VCaP (cell line): ENCODE results near the gene PTPRD.
"Not testable (repeated sequence)": the region's sequence is repeated elsewhere in the genome, so short reads cannot be mapped to it uniquely, and the experiment has no call there.

ENCODE experiments used
- H3K27ac ChIP-seq: fragments of 450-650 bp; 2 replicates; pipeline ENCODE4 v1.5.1; 2017
- TF ChIP-seq, protein P1 (sequence below): fragments of 450-650 bp; conservative IDR thresholded peaks from 2 replicates; pipeline ENCODE4 v1.5.1; 2017; ENCODE audit warnings: mild to moderate bottlenecking, moderate library complexity

Gene PTPRD

DNA sequence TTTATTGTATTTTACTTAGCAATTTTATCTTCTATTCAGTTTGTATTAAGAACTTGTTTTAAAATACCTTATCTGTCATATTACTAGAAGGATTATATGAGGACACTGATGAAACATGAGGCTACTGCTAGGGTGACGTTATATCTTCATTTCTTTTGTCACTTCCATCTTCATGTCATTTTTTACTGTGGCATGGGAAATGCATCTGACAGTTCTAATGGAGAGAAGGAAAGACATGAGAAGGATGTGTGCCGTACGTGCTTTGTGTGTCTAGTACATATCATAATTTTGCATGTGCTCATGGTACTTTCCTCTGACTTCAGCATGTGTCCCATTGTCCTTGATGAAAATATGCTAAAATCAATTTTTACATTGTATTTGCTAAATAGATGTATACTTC, 258.2 kb downstream of the PTPRD start:
- TF ChIP-seq, protein P1, sequence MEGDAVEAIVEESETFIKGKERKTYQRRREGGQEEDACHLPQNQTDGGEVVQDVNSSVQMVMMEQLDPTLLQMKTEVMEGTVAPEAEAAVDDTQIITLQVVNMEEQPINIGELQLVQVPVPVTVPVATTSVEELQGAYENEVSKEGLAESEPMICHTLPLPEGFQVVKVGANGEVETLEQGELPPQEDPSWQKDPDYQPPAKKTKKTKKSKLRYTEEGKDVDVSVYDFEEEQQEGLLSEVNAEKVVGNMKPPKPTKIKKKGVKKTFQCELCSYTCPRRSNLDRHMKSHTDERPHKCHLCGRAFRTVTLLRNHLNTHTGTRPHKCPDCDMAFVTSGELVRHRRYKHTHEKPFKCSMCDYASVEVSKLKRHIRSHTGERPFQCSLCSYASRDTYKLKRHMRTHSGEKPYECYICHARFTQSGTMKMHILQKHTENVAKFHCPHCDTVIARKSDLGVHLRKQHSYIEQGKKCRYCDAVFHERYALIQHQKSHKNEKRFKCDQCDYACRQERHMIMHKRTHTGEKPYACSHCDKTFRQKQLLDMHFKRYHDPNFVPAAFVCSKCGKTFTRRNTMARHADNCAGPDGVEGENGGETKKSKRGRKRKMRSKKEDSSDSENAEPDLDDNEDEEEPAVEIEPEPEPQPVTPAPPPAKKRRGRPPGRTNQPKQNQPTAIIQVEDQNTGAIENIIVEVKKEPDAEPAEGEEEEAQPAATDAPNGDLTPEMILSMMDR, result no peak

DNA sequence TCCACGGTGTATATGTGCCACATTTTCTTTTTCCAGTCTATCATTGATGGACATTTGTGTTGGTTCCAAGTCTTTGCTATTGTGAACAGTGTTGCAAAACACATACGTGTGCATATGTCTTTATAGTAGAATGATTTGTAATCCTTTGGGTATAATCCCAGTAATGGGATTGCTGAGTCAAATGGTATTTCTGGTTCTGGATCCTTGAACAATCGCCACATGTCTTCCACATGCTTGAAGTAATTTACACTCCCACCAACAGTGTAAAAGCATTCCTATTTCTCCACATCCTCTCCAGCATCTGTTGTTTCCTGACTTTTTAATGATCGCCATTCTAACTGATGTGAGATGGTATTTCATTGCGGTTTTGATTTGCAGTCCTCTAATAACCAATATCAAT, 267.2 kb downstream of the PTPRD start:
- H3K27ac ChIP-seq, result not testable (repeated sequence)

More for the DNA sequence above, 258.2 kb downstream of the PTPRD start:
- H3K27ac ChIP-seq, result no peak overlapping the region

DNA sequence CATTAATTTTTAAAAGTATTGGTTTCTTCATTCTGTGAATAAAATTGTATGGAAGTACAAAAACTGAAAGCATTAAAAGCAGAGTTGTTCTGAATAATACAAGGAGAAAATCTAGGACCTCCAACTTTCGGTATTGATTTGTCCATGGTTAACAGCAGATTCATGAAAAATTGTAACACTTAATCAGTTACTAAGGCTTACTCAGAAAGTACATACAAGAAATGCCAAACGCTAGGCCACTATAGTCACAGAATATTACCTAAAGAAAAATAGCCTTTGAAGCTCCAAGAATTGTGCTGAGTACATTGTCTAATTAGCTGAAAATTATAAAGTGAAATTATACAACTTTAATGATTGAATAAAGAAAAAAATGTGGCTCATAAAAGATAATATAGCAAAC, 271.7 kb downstream of the PTPRD start:
- TF ChIP-seq, protein P1, result no peak
- no peak overlapping the region for H3K27ac ChIP-seq

DNA sequence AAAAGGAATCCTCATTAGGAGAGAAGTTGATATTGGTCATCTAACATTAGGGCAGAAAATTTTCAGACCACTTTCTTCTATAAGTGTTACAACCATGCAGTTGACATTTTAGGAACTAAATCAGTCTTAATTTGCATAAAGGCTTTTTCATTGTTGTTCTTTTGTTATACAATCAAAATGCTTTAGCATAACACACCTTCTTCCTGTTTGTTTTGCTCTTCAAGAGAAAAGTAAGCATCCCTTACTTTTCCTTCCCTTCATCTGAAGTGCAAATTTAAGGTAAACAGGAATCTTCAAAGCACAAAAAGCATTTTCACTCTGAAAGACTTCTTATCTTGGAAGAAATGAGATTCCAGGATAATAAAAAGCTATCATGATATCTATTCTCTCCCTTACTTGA, 273.6 kb downstream of the PTPRD start:
- TF ChIP-seq, protein P1, result no peak
- H3K27ac ChIP-seq, result no peak overlapping the region

DNA sequence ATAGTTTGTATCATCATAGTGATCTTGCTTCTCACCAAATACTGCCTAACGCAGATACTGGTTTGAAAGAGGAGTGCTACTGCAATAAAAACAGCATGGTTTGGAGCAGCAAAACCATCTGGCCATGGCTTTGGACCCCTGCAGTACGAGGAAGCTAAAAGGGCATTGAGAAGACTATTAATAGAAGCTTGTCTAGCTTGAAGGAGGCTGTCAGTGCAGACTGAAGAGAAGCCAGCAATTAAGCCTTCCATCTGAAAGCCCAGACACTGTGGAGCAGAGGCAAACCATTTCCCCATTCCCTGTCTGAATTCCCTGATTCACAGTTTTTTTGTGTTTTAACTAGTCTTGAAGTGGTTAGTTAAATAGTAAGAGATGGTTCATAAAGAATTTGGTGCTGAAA, 281.6 kb downstream of the PTPRD start:
- TF ChIP-seq, protein P1, result no peak
- no peak overlapping the region for H3K27ac ChIP-seq

DNA sequence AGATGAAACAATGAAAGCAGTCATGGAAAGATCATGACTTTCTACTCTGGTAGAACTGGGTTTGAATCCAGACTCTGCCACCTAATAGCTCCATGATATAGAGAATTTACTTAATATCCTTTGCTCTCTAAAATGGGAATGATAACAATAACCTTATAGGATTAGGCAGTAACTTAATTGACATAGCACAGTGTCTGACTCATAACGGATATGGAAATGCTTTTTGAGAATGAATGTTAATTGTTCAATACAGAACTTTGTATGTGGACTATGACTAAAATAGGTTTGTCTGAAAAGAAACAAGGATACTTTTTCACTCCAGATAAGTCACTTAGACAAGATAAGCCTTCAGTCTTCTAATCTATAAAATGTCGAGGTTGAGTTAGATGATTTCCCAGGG, 330.7 kb downstream of the PTPRD start:
- TF ChIP-seq, protein P1, result no peak
- H3K27ac ChIP-seq, result no peak overlapping the region

DNA sequence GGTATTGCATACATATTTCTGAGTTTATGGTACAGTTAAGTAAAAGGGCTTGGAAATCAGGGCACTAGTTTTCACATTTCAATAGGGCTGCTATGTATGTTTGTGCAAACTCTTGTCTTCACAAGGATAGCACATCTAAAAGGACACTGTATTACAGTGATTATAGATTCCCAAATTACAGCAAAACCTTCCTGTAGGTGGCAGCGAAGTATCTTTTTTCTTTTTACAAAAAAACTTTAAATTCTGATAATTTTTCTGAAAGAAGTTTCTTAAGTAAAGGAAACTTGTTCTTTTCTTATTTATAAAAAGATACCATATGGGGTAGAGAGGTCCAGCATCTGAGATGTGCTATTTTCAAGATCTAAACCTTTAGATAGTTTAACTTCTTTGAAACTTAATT, 337.8 kb downstream of the PTPRD start:
- TF ChIP-seq, protein P1, result no peak
- H3K27ac ChIP-seq, result no peak overlapping the region

DNA sequence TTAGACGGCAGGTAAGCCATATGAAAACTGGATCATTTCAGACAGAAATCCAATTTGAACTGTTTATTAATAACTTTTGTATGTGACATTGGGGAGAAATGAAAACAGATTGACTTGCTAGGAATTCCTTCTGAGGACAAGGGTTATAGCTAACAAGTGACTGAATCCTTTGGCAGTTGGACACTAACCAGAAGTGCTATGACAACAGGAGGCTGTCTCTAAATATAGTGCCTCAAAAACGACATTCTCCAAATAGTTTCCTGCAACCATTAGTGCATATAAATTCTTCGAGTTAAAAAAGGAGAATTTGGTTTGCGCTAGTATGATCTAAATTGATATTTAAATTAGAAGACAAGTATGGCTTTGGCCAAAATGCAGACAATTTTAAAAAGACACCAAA, 338.6 kb downstream of the PTPRD start:
- TF ChIP-seq, protein P1, result no peak
- H3K27ac ChIP-seq, result no peak overlapping the region
